NB4 (cell line): ENCODE measurements around the gene GABARAP.
A peak's percentile ranks its signal among the peaks of the same experiment; 100 is the strongest.

Experiments
- DNase-seq: peaks from one replicate; pipeline ENCODE4 v3.0.0; 2010; ENCODE audit warnings: low read depth
- H3K4me3 ChIP-seq: one replicate; pipeline ENCODE4 v1.5.1; 2011; ENCODE audit warnings: mild to moderate bottlenecking, low read depth, low read length, moderate library complexity
- MYC ChIP-seq: IDR thresholded peaks from 2 replicates; pipeline ENCODE4 v1.6.1; 2011; ENCODE audit warnings: low read depth, low read length
- POLR2A ChIP-seq: IDR thresholded peaks from 2 replicates; pipeline ENCODE4 v1.6.1; 2011; ENCODE audit warnings: mild to moderate bottlenecking; ENCODE audit not compliant: insufficient read length; ENCODE audit errors: extremely low read depth
- TF ChIP-seq, protein P1 (sequence below): IDR thresholded peaks from 2 replicates; pipeline ENCODE4 v1.6.1; 2011; ENCODE audit warnings: low read depth, low read length
- TF ChIP-seq, protein P2 (sequence below): IDR thresholded peaks from one replicate; pipeline ENCODE4 v1.5.1; 2012; ENCODE audit warnings: low read depth, low read length

GABARAP gene

DNA sequence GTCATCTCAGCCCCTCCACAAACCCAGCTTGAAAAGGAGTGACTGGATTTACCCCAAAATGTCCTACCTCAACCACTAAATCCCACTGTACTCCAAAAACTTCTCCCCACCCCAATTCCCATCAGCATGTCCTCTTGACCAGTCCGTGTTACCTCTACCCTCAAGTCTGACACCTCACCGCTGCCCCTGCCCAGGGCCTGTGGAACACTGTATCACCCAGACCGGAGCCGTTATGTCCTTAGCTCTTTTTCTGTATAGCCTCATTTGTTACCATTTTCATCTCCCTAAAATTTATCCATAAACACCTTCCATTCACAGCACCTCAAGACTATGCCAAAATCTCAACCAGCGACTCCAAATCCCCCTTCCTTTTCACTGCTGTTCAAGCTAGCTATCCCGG, 5.4 kb downstream of the GABARAP start:
- H3K4me3 ChIP-seq = peak overlapping the region; percentile 62
- no peak for DNase-seq
- TF ChIP-seq MYC = no peak
- TF ChIP-seq POLR2A = no peak
- TF ChIP-seq, protein P1, sequence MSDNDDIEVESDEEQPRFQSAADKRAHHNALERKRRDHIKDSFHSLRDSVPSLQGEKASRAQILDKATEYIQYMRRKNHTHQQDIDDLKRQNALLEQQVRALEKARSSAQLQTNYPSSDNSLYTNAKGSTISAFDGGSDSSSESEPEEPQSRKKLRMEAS = no peak
- TF ChIP-seq, protein P2, sequence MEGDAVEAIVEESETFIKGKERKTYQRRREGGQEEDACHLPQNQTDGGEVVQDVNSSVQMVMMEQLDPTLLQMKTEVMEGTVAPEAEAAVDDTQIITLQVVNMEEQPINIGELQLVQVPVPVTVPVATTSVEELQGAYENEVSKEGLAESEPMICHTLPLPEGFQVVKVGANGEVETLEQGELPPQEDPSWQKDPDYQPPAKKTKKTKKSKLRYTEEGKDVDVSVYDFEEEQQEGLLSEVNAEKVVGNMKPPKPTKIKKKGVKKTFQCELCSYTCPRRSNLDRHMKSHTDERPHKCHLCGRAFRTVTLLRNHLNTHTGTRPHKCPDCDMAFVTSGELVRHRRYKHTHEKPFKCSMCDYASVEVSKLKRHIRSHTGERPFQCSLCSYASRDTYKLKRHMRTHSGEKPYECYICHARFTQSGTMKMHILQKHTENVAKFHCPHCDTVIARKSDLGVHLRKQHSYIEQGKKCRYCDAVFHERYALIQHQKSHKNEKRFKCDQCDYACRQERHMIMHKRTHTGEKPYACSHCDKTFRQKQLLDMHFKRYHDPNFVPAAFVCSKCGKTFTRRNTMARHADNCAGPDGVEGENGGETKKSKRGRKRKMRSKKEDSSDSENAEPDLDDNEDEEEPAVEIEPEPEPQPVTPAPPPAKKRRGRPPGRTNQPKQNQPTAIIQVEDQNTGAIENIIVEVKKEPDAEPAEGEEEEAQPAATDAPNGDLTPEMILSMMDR = no peak

DNA sequence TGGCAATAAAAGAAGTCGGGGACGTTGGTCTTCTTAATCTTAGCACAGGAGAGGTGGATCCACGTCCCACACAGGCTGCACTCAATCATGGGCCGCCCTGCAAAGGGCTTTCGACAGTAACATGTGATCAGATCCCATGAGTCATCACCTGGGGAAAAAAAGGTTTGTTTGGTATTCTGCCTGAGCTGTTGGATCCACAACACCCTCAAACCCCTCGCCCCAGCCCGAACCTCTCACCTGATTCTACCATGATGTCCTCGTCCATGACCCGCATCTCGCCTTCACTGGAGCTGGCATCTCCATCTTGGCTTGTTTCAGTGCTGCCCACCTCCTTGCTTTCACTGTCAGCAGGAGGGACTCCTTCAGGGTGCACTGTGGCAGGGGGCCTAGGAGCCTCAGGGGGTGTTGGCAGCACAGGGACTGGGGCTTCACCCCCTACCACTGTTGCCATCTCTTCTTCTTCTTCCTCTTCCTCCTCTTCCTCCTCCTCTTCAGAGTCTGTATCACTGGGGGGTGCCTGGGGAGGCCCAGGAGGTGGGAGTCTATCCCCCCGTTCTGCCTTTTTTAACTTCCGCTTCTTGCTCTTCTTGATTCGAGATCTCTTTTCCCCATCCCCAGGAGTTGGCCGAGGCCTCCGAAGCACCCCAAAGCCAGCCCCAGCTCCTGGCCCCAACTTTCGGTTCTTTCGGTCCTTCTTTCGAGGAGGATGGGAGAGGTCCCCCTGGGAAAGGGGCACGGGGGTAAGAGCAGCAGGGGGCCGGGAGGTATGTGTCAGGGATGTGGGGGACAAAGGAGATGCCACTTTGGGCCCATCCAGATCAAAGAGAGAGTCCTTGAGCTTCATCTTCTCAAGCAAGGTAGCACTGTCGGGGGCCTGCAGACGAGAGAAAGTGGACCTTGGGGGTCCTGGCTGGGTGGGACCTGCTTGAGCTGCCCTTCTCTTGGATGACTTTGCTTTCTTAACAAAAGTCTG, 6.3 kb downstream of the GABARAP start:
- DNase-seq = no peak
- TF ChIP-seq, protein P2 = no peak
- TF ChIP-seq MYC (no peak), POLR2A (no peak)
- TF ChIP-seq, protein P1 = no peak
- H3K4me3 ChIP-seq = no peak overlapping the region

DNA sequence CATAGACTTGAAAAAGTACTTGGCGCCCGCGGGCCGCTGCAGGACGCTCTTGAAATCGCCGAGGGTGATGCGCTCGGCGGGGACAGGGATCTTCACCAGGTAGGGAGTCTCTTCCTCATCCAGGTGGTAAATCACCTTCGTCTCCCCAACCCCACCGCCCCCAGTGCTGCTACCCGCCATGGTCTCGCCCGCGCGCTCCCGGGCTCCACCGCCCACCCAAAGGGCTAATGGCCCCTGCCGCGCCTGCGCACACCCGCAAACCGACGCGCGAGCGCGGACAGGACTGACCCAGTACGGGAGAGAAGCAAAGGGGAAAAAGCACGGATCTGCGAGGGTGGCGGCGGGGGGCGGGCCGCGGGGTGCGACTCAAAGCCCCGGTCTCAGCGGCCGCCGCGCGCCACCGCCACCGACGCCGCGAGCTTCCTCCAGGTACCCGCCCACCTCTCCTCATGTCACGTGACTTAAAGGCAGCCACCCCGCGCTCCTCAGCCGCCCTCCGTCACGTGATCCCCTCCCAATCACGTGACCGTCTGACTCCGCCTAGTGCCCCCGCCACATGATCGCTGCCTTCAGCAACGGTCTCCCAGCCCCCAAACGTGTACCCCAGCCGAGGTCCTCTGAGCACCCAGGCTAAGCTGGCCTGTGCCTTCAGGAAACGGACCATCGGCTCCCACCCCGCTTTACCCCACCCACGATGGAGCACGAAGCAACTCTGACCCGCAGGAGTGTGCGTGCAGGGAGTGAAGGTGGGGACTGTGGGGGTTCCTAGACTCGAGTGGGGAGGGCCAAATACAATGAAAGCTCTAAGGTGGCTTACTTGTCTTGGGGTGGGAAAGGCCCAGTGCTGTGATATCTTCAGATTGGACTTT, 7.9 kb downstream of the GABARAP start, which contains the start of gene DVL2:
TSS of gene DVL2 (minus strand) at position 435 of the 869 bp plus-strand sequence. CDS start at position 180, 255 bp downstream.
- peak within 1 kb of the TSS; percentile 94 for H3K4me3 ChIP-seq
- peak; percentile 94 for DNase-seq
- peak; percentile 68; the same call in 1 of the 2 replicates for TF ChIP-seq MYC
- TF ChIP-seq, protein P1 = peak; percentile 98
- TF ChIP-seq, protein P2 = no peak
- TF ChIP-seq POLR2A = peak; percentile 53

DNA sequence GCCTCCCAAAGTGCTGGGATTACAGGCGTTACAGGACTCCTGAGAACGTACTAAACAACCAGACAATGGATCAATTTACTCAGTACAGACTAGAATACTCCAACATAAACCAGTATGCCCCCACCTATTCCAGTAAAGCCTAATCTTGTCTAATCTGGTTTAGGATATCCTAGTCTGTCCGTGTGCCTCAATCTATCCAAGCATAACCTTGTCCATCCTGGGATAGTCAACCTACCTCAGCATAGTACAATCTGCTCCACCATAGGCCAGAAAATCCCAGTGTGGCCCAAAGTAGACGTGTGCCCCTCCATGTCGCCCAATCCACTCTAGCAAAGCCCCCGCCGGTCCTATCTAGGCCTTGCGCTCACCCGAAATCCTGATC, 8.6 kb downstream of the GABARAP start:
- DNase-seq = no peak
- TF ChIP-seq POLR2A (no peak), MYC (no peak)
- TF ChIP-seq, protein P2 = no peak
- TF ChIP-seq, protein P1 = no peak

DNA sequence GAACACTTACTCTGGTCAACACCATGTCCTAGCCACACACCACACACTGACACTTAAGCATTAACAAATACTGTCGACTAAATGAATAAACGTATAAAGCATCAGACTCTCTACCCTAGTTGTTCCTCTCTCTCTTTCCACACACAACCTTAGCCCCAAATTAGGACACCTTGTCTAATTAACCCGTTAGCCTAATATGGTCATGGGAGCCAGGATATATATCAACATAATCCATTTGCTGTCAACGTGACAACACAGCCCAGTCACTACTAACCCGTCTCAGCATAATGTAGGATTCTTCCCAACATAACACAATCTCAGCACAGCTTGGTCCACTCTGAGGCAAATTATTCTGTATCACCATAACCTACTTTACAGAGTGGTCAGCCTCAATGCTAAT, 10.1 kb downstream of the GABARAP start:
- no peak for DNase-seq
- H3K4me3 ChIP-seq = peak overlapping the region; percentile 50

More for the DNA sequence above, 8.6 kb downstream of the GABARAP start:
- peak overlapping the region; percentile 94 for H3K4me3 ChIP-seq

More for the DNA sequence above, 10.1 kb downstream of the GABARAP start:
- TF ChIP-seq, protein P1 = no peak
- no peak for TF ChIP-seq MYC
- TF ChIP-seq, protein P2 = no peak
- no peak for TF ChIP-seq POLR2A
